Heart right ventricle (tissue), 16 donors: ENCODE results near the gene FRAS1. TPM values are rescaled to one million over a fixed set of nuclear protein-coding genes. Genes with fewer than 3 reads are reported as not detected.
"Not testable (repeated sequence)": the region's sequence is repeated elsewhere in the genome, so short reads cannot be mapped to it uniquely, and the experiment has no call there.

Source experiments
- ATAC-seq, 8 donors: fragments of 200-7000 bp; cut with Tn5 transposase; one replicate each; pipeline ENCODE4 v1.9.1; 2020; ENCODE audit warnings: mild to moderate bottlenecking in 8 of 8, moderate library complexity in 8 of 8, moderate number of reproducible peaks in 1 of 8
- DNase-seq, 2 donors: peaks; one replicate each; pipeline ENCODE4 v3.0.0-alpha.2; 2020
- H3K27ac ChIP-seq, 10 donors: fragments of 200-600 bp; sonication (generic) in 2 of 10; one replicate each; pipeline versions ENCODE4 v1.5.0 to v1.8.0; 2020 to 2022; ENCODE audit warnings: mild to moderate bottlenecking in 3 of 10
- H3K27me3 ChIP-seq, 7 donors: fragments of 200-600 bp; one replicate each; pipeline ENCODE4 v1.8.0; 2021 to 2022; ENCODE audit warnings: mild to moderate bottlenecking in 2 of 7
- H3K36me3 ChIP-seq, 9 donors: fragments of 200-600 bp; sonication (generic) in 1 of 9; one replicate each; pipeline versions ENCODE4 v1.5.0 to v1.8.0; 2020 to 2022; ENCODE audit warnings: mild to moderate bottlenecking in 2 of 9
- H3K4me1 ChIP-seq, 9 donors: fragments of 200-600 bp; sonication (generic) in 1 of 9; one replicate each; pipeline versions ENCODE4 v1.5.0 to v1.8.0; 2020 to 2022; ENCODE audit warnings: mild to moderate bottlenecking in 4 of 9
- H3K4me3 ChIP-seq, 10 donors: fragments of 200-600 bp; sonication (generic) in 2 of 10; one replicate each; pipeline versions ENCODE4 v1.5.0 to v1.8.0; 2020 to 2022; ENCODE audit warnings: mild to moderate bottlenecking in 7 of 10, moderate library complexity in 2 of 10
- H3K9me3 ChIP-seq, 11 donors: fragments of 200-600 bp in 10 of 11; sonication (generic) in 2 of 11; one replicate each; pipeline versions ENCODE4 v1.5.0 to v1.8.0; 2013 to 2022; ENCODE audit warnings: mild to moderate bottlenecking in 2 of 11, control low read depth in 1 of 11, moderate library complexity in 1 of 11
- WGBS, 2 donors: extraction: QIAGEN DNeasy Blood & Tissue Kit; methylation state at CpG; one replicate each; pipeline ENCODE4 v1.1.7; 2013; ENCODE audit warnings: inconsistent platforms in 1 of 2; 5-methylcytosine and 5-hydroxymethylcytosine counted together
- intact Hi-C, 10 donors: fragments of 100-400 bp; cut with DNase I; formaldehyde crosslinking; loops; one replicate each; pipeline versions ENCODE4 v1.11.1 to v1.14.2; 2022
- polyA plus RNA-seq, 2 donors: library from polyadenylated mRNA; stranded (reverse); fragments of 200-250 nt; gene quantifications; one replicate each; pipeline ENCODE4 v1.2.3, GENCODE V29; 2013
- total RNA-seq, 10 donors: library from RNA; stranded (reverse); fragmentation: NEBNext Ultra II Directional in 3 of 10; extraction: Animal tissue kit (Norgen Biotek cat#: 25700) in 3 of 10; gene quantifications; one replicate each; pipeline versions ENCODE4 v1.2.1 to v1.2.4, GENCODE V29; 2021 to 2023
- TF ChIP-seq, protein P1 (sequence below), 9 donors: fragments of 200-600 bp; sonication (generic) in 2 of 9; IDR thresholded peaks; one replicate each; pipeline versions ENCODE4 v1.5.0 to v1.8.0; 2021 to 2022; ENCODE audit warnings: antibody characterized with exemption in 9 of 9, mild to moderate bottlenecking in 5 of 9, moderate library complexity in 1 of 9
- donor health status: Arrhythmogenic right ventricular cardiomyopathy.
- donor health status: ischemic (EF 13 %, LVEDD 7.1; RV severe dilation, severe dysfunction).
- donor health status: healthy with polysubstance abuse.
- donor health status: DM: no; HTN: yes; CAD: no.
- donor health status: DM: no; HTN: no; CAD: no.
- donor health status: ischemic (EF 25% LVEDD 6.9; RV normal size, moderate dysfunction).
- donor health status: ischemic (EF 25% LVEDD 5.7; RV mildly dilated, moderate dysfunction).
- donor health status: healthy.
- donor health status: DM: yes; HTN: yes; CAD: no.
- donor health status: Ischemic cardiomyopathy.
- donor health status: ischemic (EF 35%, LVEDD 5.7; RV mildly dilated, moderate dysfunction).
- donor health status: nonischemic (EF 11% LVEDD 7.7; RV severe dilation, severe dysfunction).
- donor health status: DM: yes; HTN: yes; CAD: no.
- donor health status: PGD.
- donor health status: ischemic (EF 29% LVEDD 5.4; RV normal size, mild dysfunction).
- donor health status: nonischemic (EF 23%, LVEDD 6.1; RV moderate dilation, normal function).

Gene FRAS1
- total and polyA plus RNA-seq, 12 donors: 0.93 to 6.2 (median 3.1) TPM

DNA sequence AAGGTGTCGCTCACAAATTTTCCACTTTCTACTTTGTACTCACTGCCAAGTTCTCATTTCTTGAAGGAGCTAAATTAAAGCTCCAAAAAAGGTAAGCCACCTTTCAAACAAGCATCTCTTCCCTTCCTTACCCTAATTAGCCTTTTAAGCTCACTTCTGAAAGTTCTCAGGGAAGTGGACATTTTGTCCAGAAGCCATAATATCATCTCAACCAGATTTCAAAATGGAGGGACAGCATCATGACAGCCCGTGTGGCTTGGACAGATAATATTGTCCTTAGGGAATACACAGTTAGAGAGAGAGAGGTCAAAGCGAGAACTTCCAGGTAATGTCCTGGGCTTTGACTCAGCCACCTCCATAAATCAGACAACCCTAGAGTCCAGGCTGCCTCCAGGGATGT is 400.6 kb downstream of the FRAS1 start:
- H3K4me3 ChIP-seq: no peak overlapping the region
- no peak overlapping the region for H3K27ac ChIP-seq
- TF ChIP-seq, protein P1, sequence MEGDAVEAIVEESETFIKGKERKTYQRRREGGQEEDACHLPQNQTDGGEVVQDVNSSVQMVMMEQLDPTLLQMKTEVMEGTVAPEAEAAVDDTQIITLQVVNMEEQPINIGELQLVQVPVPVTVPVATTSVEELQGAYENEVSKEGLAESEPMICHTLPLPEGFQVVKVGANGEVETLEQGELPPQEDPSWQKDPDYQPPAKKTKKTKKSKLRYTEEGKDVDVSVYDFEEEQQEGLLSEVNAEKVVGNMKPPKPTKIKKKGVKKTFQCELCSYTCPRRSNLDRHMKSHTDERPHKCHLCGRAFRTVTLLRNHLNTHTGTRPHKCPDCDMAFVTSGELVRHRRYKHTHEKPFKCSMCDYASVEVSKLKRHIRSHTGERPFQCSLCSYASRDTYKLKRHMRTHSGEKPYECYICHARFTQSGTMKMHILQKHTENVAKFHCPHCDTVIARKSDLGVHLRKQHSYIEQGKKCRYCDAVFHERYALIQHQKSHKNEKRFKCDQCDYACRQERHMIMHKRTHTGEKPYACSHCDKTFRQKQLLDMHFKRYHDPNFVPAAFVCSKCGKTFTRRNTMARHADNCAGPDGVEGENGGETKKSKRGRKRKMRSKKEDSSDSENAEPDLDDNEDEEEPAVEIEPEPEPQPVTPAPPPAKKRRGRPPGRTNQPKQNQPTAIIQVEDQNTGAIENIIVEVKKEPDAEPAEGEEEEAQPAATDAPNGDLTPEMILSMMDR (IDR thresholded peaks at IDR 0.05): no peak
- no peaks in the 10 kb centered on the region for H3K27me3 ChIP-seq
- ATAC-seq: no peak
- H3K36me3 ChIP-seq: no peaks in the 10 kb centered on the region
- no peaks in the 10 kb centered on the region for H3K4me1 ChIP-seq
- intact Hi-C loops: no loop called here
- H3K9me3 ChIP-seq: no peaks in the 10 kb centered on the region
- no peak for DNase-seq
- 64 to 76% methylated on average over 3 of the region's 3 CpGs for WGBS, 2 donors

DNA sequence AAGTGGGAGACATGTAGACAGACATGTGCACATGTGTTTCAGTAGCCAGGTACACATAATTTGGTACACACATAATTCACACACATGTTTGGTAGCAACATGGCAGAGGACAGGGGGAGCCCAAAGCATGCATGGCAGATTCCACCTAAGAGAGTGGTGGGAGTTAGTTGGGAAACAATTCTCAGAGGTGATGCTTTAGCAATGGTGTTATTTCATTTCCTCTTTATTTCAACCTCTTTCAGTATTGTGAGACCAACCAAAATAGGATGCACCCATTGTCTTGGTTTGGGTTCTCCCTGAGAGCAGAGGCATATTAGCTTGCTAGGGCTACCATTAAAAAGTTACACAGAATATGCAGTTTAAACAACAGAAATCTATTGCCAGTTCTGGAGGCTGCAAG is 402.2 kb downstream of the FRAS1 start:
- Histone ChIP-seq H3K36me3 (no peaks in the 10 kb centered on the region), H3K27me3 (no peaks in the 10 kb centered on the region), H3K4me1 (no peaks in the 10 kb centered on the region), H3K9me3 (no peaks in the 10 kb centered on the region), H3K27ac (no peak overlapping the region), H3K4me3 (no peak overlapping the region)
- DNase-seq (no peak), ATAC-seq (no peak)
- TF ChIP-seq, protein P1 (IDR thresholded peaks at IDR 0.05): no peak
- intact Hi-C loops: no loop called here

DNA sequence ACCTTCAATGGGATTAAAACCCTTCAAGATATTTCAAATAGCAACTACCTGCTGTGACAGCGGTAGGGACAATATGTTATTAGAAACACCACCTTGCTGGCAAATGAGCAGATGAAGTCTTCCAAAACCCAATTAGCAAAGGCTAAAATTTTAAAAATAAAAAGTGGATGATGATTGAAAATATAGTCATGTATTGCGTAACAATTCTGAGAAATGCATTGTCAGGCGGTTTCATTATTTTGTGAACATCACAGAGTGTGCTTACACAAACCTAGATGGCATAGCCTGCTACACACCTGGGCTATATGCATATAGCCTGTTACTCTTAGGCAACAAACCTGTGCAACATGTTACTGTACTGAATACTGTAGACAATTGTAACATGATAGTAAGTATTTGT is 403.2 kb downstream of the FRAS1 start:
- WGBS, 2 donors: 95 to 98% methylated on average over 3 of the region's 3 CpGs
- no peak overlapping the region for H3K27ac ChIP-seq
- no peaks in the 10 kb centered on the region for H3K36me3 ChIP-seq
- H3K4me1 ChIP-seq: no peaks in the 10 kb centered on the region
- intact Hi-C loops: no loop called here
- TF ChIP-seq, protein P1 (IDR thresholded peaks at IDR 0.05): no peak
- H3K9me3 ChIP-seq: no peaks in the 10 kb centered on the region
- no peak for DNase-seq
- ATAC-seq: no peak
- no peaks in the 10 kb centered on the region for H3K27me3 ChIP-seq
- H3K4me3 ChIP-seq: no peak overlapping the region

DNA sequence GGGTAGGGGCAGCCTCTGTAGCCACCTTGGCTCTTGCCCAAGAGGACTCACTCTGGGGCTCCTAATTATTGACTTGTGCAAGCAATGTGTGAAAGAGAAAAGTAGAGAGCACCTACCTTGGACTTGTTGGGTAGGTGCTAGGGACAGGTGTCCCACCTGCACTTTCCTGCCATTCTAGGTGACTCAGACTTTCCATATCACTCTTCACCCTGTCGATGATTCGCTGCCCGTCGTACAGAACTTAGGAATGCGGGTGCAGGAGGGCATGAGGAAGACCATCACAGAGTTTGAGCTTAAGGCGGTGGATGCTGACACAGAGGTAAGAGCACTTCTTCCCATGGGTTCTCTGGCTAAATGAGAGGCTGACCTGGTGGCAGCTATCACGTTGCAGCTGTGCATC is 407.1 kb downstream of the FRAS1 start:
- Histone ChIP-seq H3K27me3 (no peaks in the 10 kb centered on the region), H3K27ac (no peak overlapping the region), H3K36me3 (no peaks in the 10 kb centered on the region), H3K4me1 (no peaks in the 10 kb centered on the region), H3K4me3 (no peak overlapping the region), H3K9me3 (no peaks in the 10 kb centered on the region)
- intact Hi-C loops: no loop called here
- no peak for ATAC-seq
- DNase-seq: no peak
- TF ChIP-seq, protein P1 (IDR thresholded peaks at IDR 0.05): no peak
- WGBS, 2 donors: 81 to 89% methylated on average over 7 of the region's 7 CpGs

DNA sequence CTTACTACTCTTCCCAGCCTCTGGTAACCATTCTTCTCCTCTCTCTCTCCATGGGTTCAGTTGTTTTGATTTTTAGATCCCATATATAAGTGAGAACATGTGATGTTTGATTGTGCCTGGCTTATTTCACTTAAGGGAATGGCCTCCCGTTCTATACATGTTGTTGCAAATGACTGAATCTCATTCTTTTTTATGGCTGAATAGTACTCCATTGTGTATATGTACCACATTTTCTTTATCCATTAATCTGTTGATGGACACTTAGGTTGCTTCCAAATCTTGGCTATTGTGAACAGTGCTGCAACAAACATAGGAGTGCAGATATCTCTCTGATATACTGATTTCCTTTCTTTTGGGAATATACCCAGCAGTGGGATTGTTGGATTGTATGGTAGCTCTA is 410.1 kb downstream of the FRAS1 start:
- WGBS, 2 donors: 48 to 98% methylated on average over 1 of the region's 1 CpG
- not testable (repeated sequence) for H3K27ac ChIP-seq, ATAC-seq

More for the DNA sequence above, 410.1 kb downstream of the FRAS1 start:
- H3K4me3 ChIP-seq, H3K36me3 ChIP-seq, H3K9me3 ChIP-seq, intact Hi-C loops, H3K27me3 ChIP-seq, H3K4me1 ChIP-seq, DNase-seq: not testable (repeated sequence)
